ENCODE results near the gene HBG1. TPM values are rescaled to one million over a fixed set of nuclear protein-coding genes. Genes with fewer than 3 reads are reported as not detected.

HBG1 gene
- total and polyA plus RNA-seq, 2 experiments from 2014 or later: not detected

GRCh38 chr11:5198285-5198684 is 51.4 kb downstream of the HBG1 start:
- Mint-ChIP-seq H3K4me1 (peaks cover 8% of the 10 kb centered on the region; the same call in 2 of the 3 replicates), H3K36me3 (ENCODE audit: low read depth) (no peaks in the 10 kb centered on the region), H3K4me3 (no peak overlapping the region), H3K9me3 (peaks cover 3% of the 10 kb centered on the region; the same call in 1 of the 3 replicates), H3K27ac (no peak overlapping the region), H3K27me3 (ENCODE audit: insufficient read depth, low read depth, poor library complexity) (peaks cover 2% of the 10 kb centered on the region)
- Histone ChIP-seq H2AFZ (no peak overlapping the region), H4K20me1 (replicated peaks; ENCODE audit: insufficient read depth) (no peaks in the 10 kb centered on the region), H3K27ac (ENCODE audit: low read depth) (no peak overlapping the region), H3K4me3 (no peak overlapping the region), H3K4me2 (no peak overlapping the region), H3K4me1 (ENCODE audit: insufficient read depth) (no peaks in the 10 kb centered on the region), H3K9me2 (ENCODE audit: insufficient read depth) (no peaks in the 10 kb centered on the region), H3K36me3 (ENCODE audit: insufficient read depth) (no peaks in the 10 kb centered on the region), H3K27me3 (ENCODE audit: insufficient read depth) (no peaks in the 10 kb centered on the region), H3F3A (replicated peaks; ENCODE audit: low read depth) (no peaks in the 10 kb centered on the region), H3K79me2 (replicated peaks; ENCODE audit: insufficient read depth) (no peaks in the 10 kb centered on the region)
- DNase-seq (ENCODE audit: low spot score) (no peak), ATAC-seq (no peak)
- TF ChIP-seq REST (IDR thresholded peaks at IDR 0.05; ENCODE audit: unreplicated experiment) (no peak), ZNF462 (CRISPR knock-in tag; IDR thresholded peaks at IDR 0.05) (no peak), ETS1 (IDR thresholded peaks at IDR 0.05) (no peak), POLR2AphosphoS5 (IDR thresholded peaks at IDR 0.05; ENCODE audit: low read depth) (no peak), STAT1 (IDR thresholded peaks at IDR 0.05; ENCODE audit: unreplicated experiment) (no peak), EZH2 (IDR thresholded peaks at IDR 0.05; ENCODE audit: low read depth, unreplicated experiment) (no peak), JUNB (IDR thresholded peaks at IDR 0.05; ENCODE audit: unreplicated experiment) (no peak), NANOG (IDR thresholded peaks at IDR 0.05; ENCODE audit: borderline replicate concordance) (no peak), EZH2phosphoT487 (IDR thresholded peaks at IDR 0.05; ENCODE audit: unreplicated experiment) (no peak), CTCF (conservative IDR thresholded peaks at IDR 0.05; ENCODE audit: low read depth in 2 of 2) (no peak), ZNF114 (CRISPR knock-in tag; IDR thresholded peaks at IDR 0.05) (no peak), CREB1 (CRISPR knock-in tag; IDR thresholded peaks at IDR 0.05; ENCODE audit: low read depth) (no peak), ZNF331 (CRISPR knock-in tag; IDR thresholded peaks at IDR 0.05; ENCODE audit: low read depth) (no peak)

Measured in GM23338 (cell line).